Measurements from ENCODE around the gene ZFHX3. TPM values are rescaled to one million over a fixed set of nuclear protein-coding genes. Genes with fewer than 3 reads are reported as not detected.

ZFHX3 gene
- total RNA-seq, 2 donors from 2014 or later, result 0.79 to 2.2 TPM

DNA sequence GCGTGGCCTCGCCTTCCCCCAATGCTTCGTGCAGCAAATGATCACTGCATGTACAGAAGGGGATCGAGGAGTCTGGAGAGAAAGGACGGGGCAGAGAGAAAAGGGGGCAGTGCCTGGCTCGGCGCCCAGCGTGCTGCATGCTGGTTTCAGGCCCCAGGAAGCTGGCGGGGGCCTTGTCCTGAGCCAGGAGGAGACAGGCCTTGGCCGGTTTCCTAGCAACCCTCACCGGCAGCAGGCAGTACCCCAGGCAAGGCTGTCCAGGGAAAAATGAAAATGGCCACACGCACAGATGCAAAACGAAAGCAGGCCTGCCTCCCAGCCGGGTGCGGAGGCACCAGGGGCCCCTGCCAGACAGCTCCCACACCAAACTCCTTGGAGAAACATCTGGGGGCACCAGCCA, 126.3 kb downstream of the ZFHX3 start:
- no peaks in the 10 kb centered on the region for H3K27me3 ChIP-seq (ENCODE audit: control insufficient read depth, insufficient read depth, low read length, poor library complexity, severe bottlenecking)
- peak overlapping the region; percentile 78 for H3K27ac ChIP-seq (ENCODE audit: low read depth, low read length)
- H3K27me3 Mint-ChIP-seq (ENCODE audit: insufficient read depth), result no peaks in the 10 kb centered on the region
- no peaks in the 10 kb centered on the region for H3K36me3 Mint-ChIP-seq (ENCODE audit: low read depth)
- no peaks in the 10 kb centered on the region for H3K4me1 Mint-ChIP-seq
- no peaks in the 10 kb centered on the region for H3K9me3 Mint-ChIP-seq
- no peaks in the 10 kb centered on the region for H3K4me1 ChIP-seq (ENCODE audit: control insufficient read depth, insufficient read depth, low read length)
- no peak for DNase-seq
- H3K9ac ChIP-seq (ENCODE audit: extremely low read depth, low read length, poor library complexity, severe bottlenecking), result no peak overlapping the region
- no peak overlapping the region for H3K4me3 Mint-ChIP-seq
- TF ChIP-seq, protein P1, sequence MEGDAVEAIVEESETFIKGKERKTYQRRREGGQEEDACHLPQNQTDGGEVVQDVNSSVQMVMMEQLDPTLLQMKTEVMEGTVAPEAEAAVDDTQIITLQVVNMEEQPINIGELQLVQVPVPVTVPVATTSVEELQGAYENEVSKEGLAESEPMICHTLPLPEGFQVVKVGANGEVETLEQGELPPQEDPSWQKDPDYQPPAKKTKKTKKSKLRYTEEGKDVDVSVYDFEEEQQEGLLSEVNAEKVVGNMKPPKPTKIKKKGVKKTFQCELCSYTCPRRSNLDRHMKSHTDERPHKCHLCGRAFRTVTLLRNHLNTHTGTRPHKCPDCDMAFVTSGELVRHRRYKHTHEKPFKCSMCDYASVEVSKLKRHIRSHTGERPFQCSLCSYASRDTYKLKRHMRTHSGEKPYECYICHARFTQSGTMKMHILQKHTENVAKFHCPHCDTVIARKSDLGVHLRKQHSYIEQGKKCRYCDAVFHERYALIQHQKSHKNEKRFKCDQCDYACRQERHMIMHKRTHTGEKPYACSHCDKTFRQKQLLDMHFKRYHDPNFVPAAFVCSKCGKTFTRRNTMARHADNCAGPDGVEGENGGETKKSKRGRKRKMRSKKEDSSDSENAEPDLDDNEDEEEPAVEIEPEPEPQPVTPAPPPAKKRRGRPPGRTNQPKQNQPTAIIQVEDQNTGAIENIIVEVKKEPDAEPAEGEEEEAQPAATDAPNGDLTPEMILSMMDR (conservative IDR thresholded peaks at IDR 0.05), result no peak
- no peak overlapping the region for H3K27ac Mint-ChIP-seq
- H3K36me3 ChIP-seq (ENCODE audit: control insufficient read depth, insufficient read depth, low read length), result no peaks in the 10 kb centered on the region
- WGBS, 2 experiments (ENCODE audit: insufficient coverage in 1 of 2, insufficient read length in 1 of 2), result 66 to 83% methylated on average over 6 to 15 of the region's 15 CpGs
- no peak overlapping the region for H3K4me3 ChIP-seq (ENCODE audit: low read length)
- H3K9me3 ChIP-seq (ENCODE audit: control insufficient read depth, low read length), result no peaks in the 10 kb centered on the region

DNA sequence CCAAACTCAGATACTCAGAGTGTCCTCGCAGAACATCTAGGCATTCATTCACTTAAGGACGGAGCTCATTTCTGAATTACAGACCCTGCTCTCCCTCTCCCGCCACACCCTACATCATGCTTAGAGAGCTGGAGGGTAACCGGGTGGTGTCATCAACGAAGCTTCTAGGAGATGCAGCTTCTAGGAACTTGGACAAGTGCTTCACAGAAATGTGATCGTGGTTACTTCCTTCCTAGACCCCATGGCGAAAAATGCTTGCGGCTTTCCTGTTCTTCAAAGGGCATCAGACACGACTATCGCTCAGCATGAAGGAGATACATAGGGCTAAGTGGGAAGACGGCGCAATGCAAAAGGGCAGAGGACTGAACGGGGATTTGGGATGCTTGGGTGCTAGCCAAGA, 126.8 kb downstream of the ZFHX3 start:
- Histone ChIP-seq H3K4me1 (ENCODE audit: control insufficient read depth, insufficient read depth, low read length) (no peaks in the 10 kb centered on the region), H3K4me3 (ENCODE audit: low read length) (no peak overlapping the region), H3K27me3 (ENCODE audit: control insufficient read depth, insufficient read depth, low read length, poor library complexity, severe bottlenecking) (no peaks in the 10 kb centered on the region), H3K9ac (ENCODE audit: extremely low read depth, low read length, poor library complexity, severe bottlenecking) (no peak overlapping the region), H3K27ac (ENCODE audit: low read depth, low read length) (peak overlapping the region; percentile 10), H3K36me3 (ENCODE audit: control insufficient read depth, insufficient read depth, low read length) (no peaks in the 10 kb centered on the region), H3K9me3 (ENCODE audit: control insufficient read depth, low read length) (no peaks in the 10 kb centered on the region)
- Mint-ChIP-seq H3K4me3 (no peak overlapping the region), H3K36me3 (ENCODE audit: low read depth) (no peaks in the 10 kb centered on the region), H3K27ac (no peak overlapping the region), H3K27me3 (ENCODE audit: insufficient read depth) (no peaks in the 10 kb centered on the region), H3K9me3 (no peaks in the 10 kb centered on the region), H3K4me1 (no peaks in the 10 kb centered on the region)
- TF ChIP-seq, protein P1 (conservative IDR thresholded peaks at IDR 0.05), result no peak
- WGBS, 2 experiments (ENCODE audit: insufficient coverage in 1 of 2, insufficient read length in 1 of 2), result 93 to 95% methylated on average over 13 of the region's 13 CpGs
- no peak for DNase-seq

DNA sequence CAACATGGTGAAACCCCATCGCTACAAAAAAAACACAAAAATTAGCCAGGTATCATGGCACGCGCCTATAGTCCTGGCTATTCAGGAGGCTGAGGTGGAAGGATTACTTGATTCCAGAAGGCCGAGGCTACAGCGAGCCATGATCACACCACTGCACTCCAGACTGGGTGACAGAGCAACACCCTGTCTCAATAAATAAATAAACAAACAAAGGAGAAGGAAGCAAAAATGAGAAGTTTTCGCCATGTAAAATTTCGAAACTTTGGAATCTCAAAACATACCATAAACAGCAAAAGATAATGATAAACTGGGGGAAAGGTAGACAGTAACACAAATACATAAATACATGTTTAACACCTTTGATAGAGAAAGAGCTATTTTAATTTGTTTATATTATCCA, 130.9 kb downstream of the ZFHX3 start:
- Mint-ChIP-seq H3K4me1 (peaks cover 2% of the 10 kb centered on the region), H3K27me3 (ENCODE audit: insufficient read depth) (no peaks in the 10 kb centered on the region), H3K27ac (no peak overlapping the region), H3K36me3 (ENCODE audit: low read depth) (no peaks in the 10 kb centered on the region), H3K4me3 (no peak overlapping the region), H3K9me3 (no peaks in the 10 kb centered on the region)
- no peaks in the 10 kb centered on the region for H3K4me1 ChIP-seq (ENCODE audit: control insufficient read depth, insufficient read depth, low read length)
- WGBS, 2 experiments (ENCODE audit: insufficient coverage in 1 of 2, insufficient read length in 1 of 2), result 89 to 98% methylated on average over 5 of the region's 7 CpGs
- no peak for DNase-seq
- H3K4me3 ChIP-seq (ENCODE audit: low read length), result no peak overlapping the region
- no peaks in the 10 kb centered on the region for H3K27me3 ChIP-seq (ENCODE audit: control insufficient read depth, insufficient read depth, low read length, poor library complexity, severe bottlenecking)
- no peak overlapping the region for H3K9ac ChIP-seq (ENCODE audit: extremely low read depth, low read length, poor library complexity, severe bottlenecking)
- no peaks in the 10 kb centered on the region for H3K36me3 ChIP-seq (ENCODE audit: control insufficient read depth, insufficient read depth, low read length)
- no peak overlapping the region for H3K27ac ChIP-seq (ENCODE audit: low read depth, low read length)
- no peaks in the 10 kb centered on the region for H3K9me3 ChIP-seq (ENCODE audit: control insufficient read depth, low read length)
- TF ChIP-seq, protein P1 (conservative IDR thresholded peaks at IDR 0.05), result no peak
